HG02981 (cell line): ENCODE data around the gene TOR1AIP1.
A peak's percentile ranks its signal among the peaks of the same experiment; 100 is the strongest.
"Not testable (repeated sequence)": the region's sequence is repeated elsewhere in the genome, so short reads cannot be mapped to it uniquely, and the experiment has no call there.

Experiments
- ATAC-seq: cut with Tn5 transposase; IDR thresholded peaks from one replicate; pipeline ENCODE4 v1.9.1; 2021; ENCODE audit warnings: mild to moderate bottlenecking, moderate library complexity; ENCODE audit not compliant: unreplicated experiment

Gene TOR1AIP1

GRCh38 chr1:179882253-179883039, at the start of gene TOR1AIP1:
Gene TOR1AIP1, plus strand, starts transcription at chr1:179882285. Its CDS starts 218 bp downstream, at chr1:179882503.
- peak; percentile 70 for ATAC-seq

GRCh38 chr1:179836686-179837445, 45.2 kb upstream of the TOR1AIP1 start:
- not testable (repeated sequence) for ATAC-seq

GRCh38 chr1:179840107-179840506, 42.0 kb upstream of the TOR1AIP1 start:
- no peak for ATAC-seq

GRCh38 chr1:179848233-179848632, 33.9 kb upstream of the TOR1AIP1 start:
- no peak for ATAC-seq

- no peak for ATAC-seq
These were observed 29.0 kb upstream of the TOR1AIP1 start for GRCh38 chr1:179853102-179853501.

GRCh38 chr1:179855831-179856230, 26.3 kb upstream of the TOR1AIP1 start:
- ATAC-seq, result not testable (repeated sequence)

GRCh38 chr1:179856296-179856695, 25.8 kb upstream of the TOR1AIP1 start:
- ATAC-seq, result no peak

GRCh38 chr1:179857009-179857408, 25.1 kb upstream of the TOR1AIP1 start:
- no peak for ATAC-seq

- no peak for ATAC-seq
These were observed 21.4 kb upstream of the TOR1AIP1 start for GRCh38 chr1:179860652-179861051.

GRCh38 chr1:179865377-179865776, 16.7 kb upstream of the TOR1AIP1 start:
- no peak for ATAC-seq

- no peak for ATAC-seq
These were observed 15.5 kb upstream of the TOR1AIP1 start for GRCh38 chr1:179866616-179867015.

- peak; percentile 67 for ATAC-seq
These were observed 14.4 kb upstream of the TOR1AIP1 start for GRCh38 chr1:179867493-179868330.

GRCh38 chr1:179870870-179871269, 11.2 kb upstream of the TOR1AIP1 start:
- no peak for ATAC-seq

- ATAC-seq, result no peak
These were observed 10.1 kb upstream of the TOR1AIP1 start for GRCh38 chr1:179871940-179872339.

- no peak for ATAC-seq
These were observed 9.5 kb upstream of the TOR1AIP1 start for GRCh38 chr1:179872558-179872957.

GRCh38 chr1:179873438-179873851, 8.6 kb upstream of the TOR1AIP1 start:
- no peak for ATAC-seq

GRCh38 chr1:179875596-179876299, 6.3 kb upstream of the TOR1AIP1 start:
- no peak for ATAC-seq

GRCh38 chr1:179876300-179876715, 5.8 kb upstream of the TOR1AIP1 start:
- ATAC-seq, result no peak

GRCh38 chr1:179877586-179878265, 4.4 kb upstream of the TOR1AIP1 start, which contains the start of gene TOR1AIP2:
Gene TOR1AIP2, minus strand, starts transcription at chr1:179877803. Its CDS starts 25,138 bp downstream, at chr1:179852665.
- ATAC-seq, result peak; percentile 65

GRCh38 chr1:179879797-179880196, 2.3 kb upstream of the TOR1AIP1 start:
- ATAC-seq, result no peak
